Liver (tissue), 2 donors: ENCODE data around the gene CLDN5.

ENCODE experiments used
- CTCF ChIP-seq: fragments of 150-350 bp; IDR thresholded peaks from 2 replicates; pipeline ENCODE4 v1.5.1; 2017; ENCODE audit warnings: improper control_type of control experiment, low read depth, low read length; ENCODE audit not compliant: missing input control
- MAX ChIP-seq: IDR thresholded peaks from 2 replicates; pipeline ENCODE4 v1.6.1; 2016; ENCODE audit warnings: antibody characterized with exemption
- donor health status: healthy.

GRCh38 chr22:19569976-19570375, 45.8 kb upstream of the CLDN5 start:
- TF ChIP-seq CTCF (no peak), MAX (no peak)
